DMS 273 (cell line): ENCODE data around the gene CERKL.

Experiments used
- DNase-seq: peaks from one replicate; lab custom pipeline; 2025; ENCODE audit not compliant: unreplicated experiment; lab: John Stamatoyannopoulos, UW

CERKL gene

DNA sequence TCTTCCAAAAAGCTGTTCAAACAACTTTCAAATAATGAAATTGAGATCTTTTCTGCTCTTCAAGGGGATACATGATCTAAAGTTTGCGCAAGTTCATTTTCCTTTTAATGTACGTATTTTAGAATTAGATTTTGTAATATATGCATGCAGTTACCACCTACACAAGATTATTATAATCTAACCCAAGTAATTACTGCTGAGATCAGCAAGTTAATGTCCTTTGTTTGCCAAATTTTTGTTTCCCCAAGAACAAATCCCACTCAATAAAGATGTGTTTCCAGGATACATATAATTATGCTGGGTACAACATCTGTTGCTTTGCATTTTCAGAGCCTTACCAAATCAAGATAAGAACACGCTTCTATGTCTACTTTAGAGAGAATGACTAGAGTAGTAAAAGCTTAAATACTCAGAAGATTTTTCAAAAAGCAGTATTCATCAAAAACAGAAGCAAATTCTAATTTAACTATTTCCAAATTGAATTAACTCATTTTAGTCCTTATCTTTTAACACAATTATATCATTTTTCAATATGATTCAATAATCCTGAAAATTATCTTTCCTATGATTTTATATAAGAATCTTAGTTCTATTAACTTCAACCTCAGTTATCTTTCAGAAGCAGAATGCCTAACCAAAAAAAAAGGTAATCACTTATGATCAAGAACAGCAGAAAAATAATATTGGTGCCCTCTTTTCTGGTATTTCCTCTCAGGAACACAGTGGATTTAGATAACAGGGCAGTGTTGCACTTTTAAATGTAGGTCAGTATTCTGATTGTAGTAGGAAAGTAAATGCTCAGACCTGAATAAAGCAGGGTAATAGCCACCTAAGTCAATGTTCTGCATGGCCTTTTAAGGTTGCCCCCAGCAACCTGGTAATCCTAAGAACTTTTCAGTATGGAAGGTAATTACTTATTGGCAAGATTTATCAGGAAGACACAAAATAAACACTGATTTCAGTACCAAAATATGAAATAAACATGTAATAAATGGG, 28.0 kb downstream of the CERKL start:
- DNase-seq, result peak; percentile 90

- peak; percentile 81 for DNase-seq
Measured at GRCh38 chr2:181627545-181627944, 29.4 kb downstream of the CERKL start.

- DNase-seq, result peak; percentile 73
Measured at GRCh38 chr2:181626671-181627070, 30.2 kb downstream of the CERKL start.

DNA sequence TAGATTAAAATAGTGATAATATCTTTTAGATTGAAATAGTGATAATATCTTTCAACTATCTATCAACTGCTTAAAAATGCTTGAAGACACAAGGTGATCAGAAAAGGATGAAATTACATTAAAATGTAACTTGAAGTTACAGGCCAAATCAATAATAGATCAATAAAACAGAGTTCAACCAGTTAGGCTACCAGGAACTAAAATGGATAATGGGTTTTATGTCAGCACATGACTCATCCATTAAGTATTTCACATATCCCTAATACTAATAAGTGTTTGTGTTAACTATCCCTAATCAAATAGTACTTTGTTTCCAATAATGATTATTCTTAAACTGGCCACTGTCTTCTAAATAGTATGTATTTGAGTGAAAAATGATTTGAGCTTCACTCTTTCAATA, 33.7 kb downstream of the CERKL start:
- no peak for DNase-seq

GRCh38 chr2:181621779-181622490, 35.0 kb downstream of the CERKL start:
- DNase-seq, result peak; percentile 89

GRCh38 chr2:181619516-181619915, 37.4 kb downstream of the CERKL start:
- DNase-seq, result no peak

- DNase-seq, result no peak
Measured at GRCh38 chr2:181616715-181617114, 40.2 kb downstream of the CERKL start.

GRCh38 chr2:181614874-181615638, 41.8 kb downstream of the CERKL start:
- peak; percentile 85 for DNase-seq

DNA sequence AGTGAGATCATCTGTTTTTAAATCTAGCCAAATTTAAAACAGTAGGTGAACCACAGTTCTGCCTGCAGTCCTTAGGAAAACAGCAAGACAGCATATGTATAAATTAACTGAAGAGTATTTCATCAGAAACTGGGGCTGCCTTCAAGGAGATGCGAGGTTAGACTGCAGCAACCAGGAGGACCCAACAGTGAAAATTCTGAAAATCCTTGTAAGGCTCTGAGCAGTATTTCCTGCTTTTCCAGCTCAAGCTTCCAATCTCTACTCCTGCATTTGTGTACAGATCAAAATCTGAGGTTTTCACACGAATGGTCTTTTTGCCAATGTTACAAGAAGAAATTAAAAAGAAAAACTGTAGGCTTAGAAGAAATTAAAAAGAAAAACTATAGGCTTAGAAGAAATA, 43.7 kb downstream of the CERKL start:
- no peak for DNase-seq

- DNase-seq, result peak; percentile 32
Measured at GRCh38 chr2:181607629-181608590, 49.0 kb downstream of the CERKL start.

DNA sequence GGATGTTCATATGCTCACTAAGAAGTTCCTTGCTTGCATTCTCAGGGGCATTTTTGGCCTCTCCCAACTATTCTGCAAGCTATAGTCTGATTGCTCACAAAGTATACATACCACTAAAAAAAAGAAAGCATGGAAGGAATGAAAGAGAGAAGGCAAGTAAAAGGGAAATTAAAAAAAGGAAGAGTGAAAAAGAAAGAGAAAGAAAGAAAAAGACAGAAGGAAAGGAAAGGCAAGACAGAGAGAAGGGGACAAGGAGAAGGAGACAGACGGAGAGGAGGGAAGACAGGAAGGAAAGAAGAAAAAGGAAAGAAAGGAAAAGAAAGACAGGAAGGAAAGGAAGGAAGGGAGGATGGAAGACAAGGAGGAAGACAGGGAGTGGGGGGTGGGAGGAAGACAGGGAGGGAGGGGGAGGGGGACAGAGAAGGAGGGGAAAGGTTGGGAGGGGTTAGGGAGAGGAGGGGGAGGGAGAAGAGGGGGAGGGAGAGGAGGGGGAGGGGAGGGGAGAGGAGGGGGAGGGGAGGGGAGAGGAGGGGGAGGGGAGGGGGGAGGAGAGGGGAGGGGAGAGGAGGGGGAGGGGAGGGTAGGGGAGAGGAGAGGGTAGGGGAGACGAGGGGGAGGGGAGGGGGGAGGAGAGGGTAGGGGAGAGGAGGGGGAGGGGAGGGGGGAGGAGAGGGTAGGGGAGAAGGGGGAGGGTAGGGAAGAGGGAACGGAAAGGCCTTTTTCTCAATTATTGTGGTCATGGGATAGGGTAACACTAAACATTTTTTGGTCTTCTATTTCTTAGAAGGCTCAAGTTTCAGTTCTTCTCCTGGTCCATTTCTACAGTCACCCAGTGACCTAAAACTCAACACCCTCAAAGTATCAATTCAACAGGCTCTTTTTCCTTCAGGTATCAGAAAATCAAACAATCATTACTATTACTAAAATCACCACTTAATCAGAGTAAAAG, 50.7 kb downstream of the CERKL start:
- no peak for DNase-seq

GRCh38 chr2:181602017-181602416, 54.9 kb downstream of the CERKL start:
- DNase-seq, result no peak

- DNase-seq, result no peak
Measured at GRCh38 chr2:181596556-181596955, 60.3 kb downstream of the CERKL start.

- no peak for DNase-seq
Measured at GRCh38 chr2:181594322-181594721, 62.6 kb downstream of the CERKL start.

DNA sequence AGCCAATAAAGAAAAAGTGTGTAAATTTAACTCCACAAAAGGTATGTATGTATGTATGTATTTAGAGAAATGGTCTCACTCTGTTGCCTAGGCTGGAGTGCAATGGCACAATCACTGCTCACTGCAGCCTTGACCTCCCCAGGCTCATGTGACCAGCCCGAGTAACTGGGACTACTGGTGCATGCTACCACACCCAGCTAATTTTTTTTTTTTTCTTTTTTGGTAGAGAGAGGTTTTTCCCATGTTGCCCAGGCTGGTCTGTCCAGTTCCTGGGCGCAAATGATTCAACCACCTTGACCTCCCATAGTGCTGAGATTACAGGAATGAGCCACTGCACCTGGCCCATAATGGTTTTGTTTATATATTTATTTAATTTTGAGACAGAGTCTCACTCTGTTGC, 67.1 kb downstream of the CERKL start:
- DNase-seq, result no peak

GRCh38 chr2:181588546-181588945, 68.4 kb downstream of the CERKL start:
- no peak for DNase-seq

GRCh38 chr2:181586569-181587081, 70.3 kb downstream of the CERKL start:
- DNase-seq, result peak; percentile 98

DNA sequence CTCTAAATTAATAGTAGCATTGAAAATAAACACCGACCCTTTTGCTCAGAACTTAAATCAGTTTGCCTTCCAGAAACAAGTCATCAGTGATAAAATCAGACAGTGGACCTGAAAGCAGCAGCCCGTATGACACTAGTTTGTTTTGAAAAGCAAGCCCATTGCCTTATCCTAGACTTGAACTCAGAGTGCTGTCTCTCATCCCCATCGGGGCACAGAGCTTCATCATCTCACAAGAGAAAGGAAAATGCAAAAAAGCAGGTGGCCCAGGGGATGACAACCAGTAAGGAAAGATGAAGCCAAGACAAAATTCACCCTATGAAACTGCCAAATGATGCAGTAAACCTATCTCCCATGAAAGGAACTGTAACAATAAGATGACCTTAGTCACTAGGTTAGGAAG, 71.2 kb downstream of the CERKL start:
- peak; percentile 45 for DNase-seq

- DNase-seq, result peak; percentile 40
Measured at GRCh38 chr2:181581534-181581933, 75.4 kb downstream of the CERKL start.
